ENCODE results near the gene ABHD16A.

ABHD16A gene

GRCh38 chr6:31687860-31688693 is 15.0 kb downstream of the ABHD16A start:
- no peak for DNase-seq

GRCh38 chr6:31687321-31687720 is 15.8 kb downstream of the ABHD16A start:
- no peak for DNase-seq

- DNase-seq: no peak
Observed at GRCh38 chr6:31686483-31686882, 16.6 kb downstream of the ABHD16A start.

GRCh38 chr6:31683591-31683990 is 19.5 kb downstream of the ABHD16A start:
- no peak for DNase-seq

- DNase-seq: no peak
Observed at GRCh38 chr6:31681135-31681671, 21.9 kb downstream of the ABHD16A start.

- peak; percentile 91 for DNase-seq
Observed at GRCh38 chr6:31680226-31681134, 22.6 kb downstream of the ABHD16A start, which contains the start of gene LY6G5C. TSS of gene LY6G5C (minus strand) at chr6:31681067. CDS start at chr6:31680373, 694 bp downstream.

- DNase-seq: no peak
Observed at GRCh38 chr6:31677955-31678354, 25.2 kb downstream of the ABHD16A start.

- no peak for DNase-seq
Observed at GRCh38 chr6:31676904-31677303, 26.2 kb downstream of the ABHD16A start.

GRCh38 chr6:31676322-31676903 is 26.7 kb downstream of the ABHD16A start:
- DNase-seq: no peak

GRCh38 chr6:31669676-31670075 is 33.4 kb downstream of the ABHD16A start, which contains the start of gene LY6G5B:
TSS of gene LY6G5B (plus strand) at chr6:31669976. CDS start at chr6:31670951, 975 bp downstream.
- no peak for DNase-seq

- no peak for DNase-seq
Observed at GRCh38 chr6:31666337-31666965, 36.7 kb downstream of the ABHD16A start.

GRCh38 chr6:31665501-31666336 is 37.4 kb downstream of the ABHD16A start, which contains the start of gene CSNK2B:
TSS of gene CSNK2B (plus strand) at chr6:31666080. CDS start at chr6:31666832, 752 bp downstream.
- DNase-seq: peak; percentile 99

- peak; percentile 94 for DNase-seq
Observed at GRCh38 chr6:31664790-31665500, 38.2 kb downstream of the ABHD16A start, which contains the start of gene GPANK1. TSS of gene GPANK1 (minus strand) at chr6:31664997. CDS start at chr6:31664478, 519 bp downstream.

GRCh38 chr6:31663961-31664789 is 38.9 kb downstream of the ABHD16A start:
- peak; percentile 35 for DNase-seq

GRCh38 chr6:31663126-31663960 is 39.8 kb downstream of the ABHD16A start:
- no peak for DNase-seq

GRCh38 chr6:31662124-31662723 is 40.9 kb downstream of the ABHD16A start:
- no peak for DNase-seq

GRCh38 chr6:31661262-31662123 is 41.6 kb downstream of the ABHD16A start:
- no peak for DNase-seq
